ENCODE measurements around the gene GATB.

- TF ChIP-seq EZH2phosphoT487 (IDR thresholded peaks at IDR 0.05; ENCODE audit: insufficient read depth, low read depth) (no peak), EZH2 (IDR thresholded peaks at IDR 0.05; ENCODE audit: insufficient read depth, poor library complexity, severe bottlenecking) (no peak)
Measured at GRCh38 chr4:151688003-151688784, 72.6 kb downstream of the GATB start.

Measured in GM23248 (cell line).